LoVo (cell line): ENCODE data around the gene GPR107.

Source experiments
- DNase-seq: peaks from one replicate; pipeline ENCODE4 v3.0.0-alpha.2; 2016; ENCODE audit warnings: low spot score

The GPR107 gene

DNA sequence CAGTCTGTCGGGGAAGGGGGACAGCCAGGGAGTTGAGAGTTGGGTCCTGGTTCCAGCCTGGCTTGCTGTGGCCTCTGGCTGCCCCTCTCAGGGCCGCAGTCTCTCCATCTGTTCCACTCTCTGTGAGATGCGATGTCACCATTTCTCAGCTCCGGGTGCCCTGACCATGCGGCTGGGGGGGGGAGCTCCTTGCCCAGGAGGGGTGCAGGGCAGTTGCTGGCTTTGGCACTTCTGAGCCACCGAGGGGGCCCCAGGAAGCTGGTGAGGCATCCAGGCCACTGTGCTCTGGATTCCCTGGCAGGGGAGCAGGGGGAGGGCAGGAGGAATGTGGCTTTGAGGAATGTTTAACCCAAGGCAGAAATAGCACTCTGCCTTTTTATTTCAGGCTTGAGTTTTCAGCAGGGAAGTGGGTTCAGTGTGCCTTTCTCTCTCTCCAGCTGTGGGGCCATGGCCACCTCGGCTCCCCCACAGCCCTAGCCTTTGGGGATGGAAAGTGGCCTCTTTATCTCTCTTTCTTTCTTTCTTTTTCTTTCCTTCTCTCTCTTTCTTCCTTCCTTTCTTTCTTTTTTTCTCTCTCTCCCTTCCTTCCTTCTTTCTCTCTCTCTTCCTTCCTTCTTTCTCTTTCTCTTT lies 129.5 kb downstream of the GPR107 start:
- DNase-seq = no peak

DNA sequence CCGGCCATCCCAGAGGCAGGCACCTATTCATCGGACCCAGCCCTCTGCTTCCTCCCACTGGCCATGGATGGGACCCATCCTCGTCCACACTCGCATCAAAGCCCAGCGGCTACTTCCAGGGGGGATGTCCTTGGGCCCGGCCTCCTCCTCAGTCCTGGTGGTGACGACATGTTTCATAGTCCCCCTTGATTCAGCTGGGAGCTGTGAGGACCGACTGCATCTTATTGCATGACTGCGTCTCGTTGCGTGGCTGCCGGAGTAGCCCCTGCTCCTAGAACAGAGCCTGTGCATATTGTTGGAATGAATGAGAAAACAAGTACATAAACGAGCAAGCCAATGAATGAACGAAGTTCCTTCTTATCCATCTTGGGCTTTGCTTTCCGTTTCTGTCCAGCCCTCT lies 131.3 kb downstream of the GPR107 start:
- no peak for DNase-seq

DNA sequence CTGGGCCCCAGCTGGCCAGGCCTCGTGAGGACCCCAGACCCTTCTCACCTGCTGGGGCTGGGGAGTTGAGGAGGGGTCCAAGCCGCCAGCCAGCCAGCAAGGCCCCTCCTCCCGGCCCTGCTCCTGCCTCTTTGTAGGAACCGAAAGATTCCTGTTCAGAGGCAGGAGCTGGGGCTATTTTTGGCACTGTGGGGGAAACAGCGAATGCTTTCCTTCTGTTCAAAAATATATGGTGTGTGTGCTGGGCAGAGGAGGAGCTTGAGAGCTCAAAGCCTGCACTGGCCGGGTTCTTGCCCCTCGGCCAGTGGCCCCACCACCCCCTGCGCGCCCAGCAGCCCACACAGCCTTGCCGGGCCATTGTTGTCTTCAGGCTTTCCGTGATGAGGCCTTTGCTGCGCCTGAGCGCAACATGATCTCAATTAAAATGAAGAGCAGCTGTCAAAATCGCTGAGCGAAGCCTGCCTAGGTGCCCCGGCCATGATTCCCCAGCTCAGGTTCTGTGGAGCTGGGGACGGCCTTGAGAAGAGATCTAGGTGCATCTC lies 131.9 kb downstream of the GPR107 start:
- no peak for DNase-seq

DNA sequence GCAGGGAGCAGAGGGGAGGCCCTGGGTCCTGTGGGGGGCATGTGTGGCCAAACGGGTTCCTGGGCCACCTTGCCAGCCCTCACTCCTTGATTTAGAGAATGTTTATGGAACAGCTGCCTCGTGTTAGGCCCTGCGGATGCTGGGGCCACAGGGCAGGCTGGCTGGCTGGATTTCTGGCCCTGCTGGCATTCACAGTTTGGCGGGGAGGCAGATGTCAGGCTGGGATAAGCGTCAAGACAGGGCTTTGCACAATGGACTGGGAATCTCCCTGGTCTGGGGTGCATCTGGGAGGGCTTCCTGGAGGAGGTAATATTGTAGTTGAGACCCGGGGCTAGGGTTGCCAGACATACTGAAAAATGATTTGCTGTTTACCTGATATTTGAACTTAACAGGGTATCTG lies 132.3 kb downstream of the GPR107 start:
- DNase-seq = no peak

DNA sequence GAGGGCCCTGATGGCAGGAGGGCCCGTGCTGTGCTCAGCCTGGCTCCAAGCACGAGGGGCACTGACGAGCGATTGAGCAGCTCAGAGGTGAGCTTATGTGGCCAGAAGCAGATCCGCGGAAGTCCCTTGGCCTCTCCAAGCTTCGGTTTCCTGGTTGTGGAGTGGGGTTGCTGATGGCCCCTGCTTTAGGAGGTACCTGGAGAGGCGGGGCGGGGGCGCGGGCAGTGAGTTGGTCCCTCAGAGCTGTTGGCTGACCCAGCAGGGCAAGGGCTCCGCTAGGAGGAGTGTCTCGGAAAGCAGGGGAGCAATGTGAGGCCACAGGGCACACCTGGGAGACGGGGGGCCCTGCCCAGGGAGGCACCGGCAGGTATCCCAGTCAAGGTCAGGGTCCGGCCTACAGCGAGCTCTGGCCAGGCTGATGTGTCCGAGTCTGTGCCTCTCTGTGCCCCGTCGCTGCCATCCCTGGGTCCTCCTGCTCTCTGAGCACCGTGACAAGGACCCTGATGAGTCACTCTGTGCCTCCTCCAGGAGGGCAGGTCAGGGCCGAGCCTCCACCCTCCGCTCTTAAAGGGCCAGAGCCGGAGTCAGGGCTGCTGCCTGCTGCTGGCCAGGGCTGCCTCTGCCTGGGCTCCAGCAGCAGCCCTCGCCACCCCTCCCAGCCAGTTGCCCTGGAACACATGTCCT lies 133.3 kb downstream of the GPR107 start:
- peak; percentile 71 for DNase-seq

DNA sequence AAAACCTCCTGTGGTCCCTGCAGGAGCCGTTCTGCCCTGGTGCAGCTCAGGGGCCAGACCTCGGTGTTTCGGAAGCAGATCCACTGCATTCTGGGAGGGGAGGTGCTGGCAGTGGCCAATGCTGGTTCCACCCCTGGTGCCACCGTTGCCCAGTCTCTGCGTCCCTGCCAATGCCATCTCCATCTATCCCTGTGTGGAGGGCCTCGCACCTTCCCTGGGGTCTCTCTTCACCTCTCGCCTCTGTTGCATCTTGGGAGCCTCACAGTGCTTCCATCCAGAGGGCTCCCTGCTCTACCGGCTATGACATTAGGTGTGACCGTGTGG lies 133.8 kb downstream of the GPR107 start:
- DNase-seq = no peak

DNA sequence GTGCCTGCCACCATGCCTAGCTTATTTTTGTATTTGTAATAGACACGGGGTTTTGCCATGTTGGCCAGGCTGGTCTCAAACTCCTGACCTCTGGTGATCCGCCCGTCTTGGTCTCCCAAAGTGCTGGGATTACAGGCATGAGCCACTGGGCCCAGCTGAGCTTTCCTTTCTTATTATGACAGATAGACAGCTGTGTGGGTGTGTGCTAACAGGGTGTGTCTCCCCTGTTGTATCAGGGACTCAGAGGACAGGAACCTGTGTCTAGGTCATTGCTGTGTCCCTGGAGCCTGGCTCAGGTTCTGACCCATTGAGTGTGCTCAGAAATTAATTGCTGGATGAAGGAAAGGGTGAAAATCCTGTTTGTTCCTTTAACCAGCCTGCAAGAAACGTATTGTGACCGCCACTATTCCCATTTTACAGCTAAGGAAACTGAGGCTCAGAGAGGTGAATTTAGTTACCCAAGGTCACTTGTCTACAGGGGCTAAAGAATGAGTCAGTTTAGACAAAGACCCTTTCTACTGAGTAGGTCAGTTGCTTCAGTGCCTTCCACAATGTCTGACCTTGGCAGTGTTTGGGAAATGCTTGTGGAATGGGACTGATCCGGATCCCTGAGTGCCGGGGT lies 135.3 kb downstream of the GPR107 start:
- no peak for DNase-seq
